GM12878 (cell line): ENCODE results near the gene SPACDR. TPM values are rescaled to one million over a fixed set of nuclear protein-coding genes. Genes with fewer than 3 reads are reported as not detected.
"Not testable (repeated sequence)": the region's sequence is repeated elsewhere in the genome, so short reads cannot be mapped to it uniquely, and the experiment has no call there.

Experiments
- ATAC-seq: fragments of 200-7000 bp; cut with Tn5 transposase; 3 replicates; pipeline ENCODE4 v1.9.1; 2020; ENCODE audit warnings: mild to moderate bottlenecking, moderate library complexity
- BruUV-seq: library from RNA; stranded (reverse); fragments of 400-500 nt; replicated peaks from 2 replicates; lab custom pipeline; 2021; lab: Mats Ljungman, UMichigan
- CTCF ChIA-PET: fragments of 300-600 bp; sonication (Branson Sonifier 250); formaldehyde crosslinking; extraction: SDS; loops from one replicate; lab custom pipeline; 2021; ENCODE audit warnings: inconsistent platforms; lab: Yijun Ruan, JAX
- POLR2A ChIA-PET: fragments of 350-600 bp; formaldehyde crosslinking; extraction: SDS; loops from one replicate; lab custom pipeline; 2021; ENCODE audit warnings: inconsistent platforms; lab: Charles Lee
- RAD21 ChIA-PET: fragments of 300-600 bp; sonication (Branson Sonifier 250); formaldehyde crosslinking; loops from one replicate; lab custom pipeline; 2023; ENCODE audit warnings: antibody characterized with exemption; ENCODE audit not compliant: unreplicated experiment; lab: Charles Lee
- SMC1A ChIA-PET: fragments of 300-600 bp; sonication (Branson Sonifier 250); formaldehyde crosslinking; loops from one replicate; lab custom pipeline; 2023; ENCODE audit not compliant: unreplicated experiment, uncharacterized antibody; lab: Charles Lee
- DNase-seq: peaks from one replicate; pipeline ENCODE4 v3.0.0-alpha.2; 2011; ENCODE audit warnings: low read depth, low spot score
- FAIRE-seq: peaks from 3 replicates; lab custom pipeline; 2011; peaks lifted over from hg19 to GRCh38; lab: Jason Lieb, UNC
- H2AFZ ChIP-seq: 2 replicates; pipeline ENCODE4 v1.6.0; 2011; ENCODE audit warnings: low read depth, low read length, control low read depth; ENCODE audit not compliant: control insufficient read depth
- H3K27ac ChIP-seq: 2 replicates; pipeline ENCODE4 v1.5.1; 2011; ENCODE audit warnings: control low read depth; ENCODE audit not compliant: control insufficient read depth, insufficient read depth
- H3K27me3 ChIP-seq, 2 experiments: replicated peaks in 1 of 2; 2 replicates each; pipeline versions ENCODE4 v1.6.0 to v1.6.1; 2011; ENCODE audit warnings: low read length in 1 of 2; ENCODE audit not compliant: control insufficient read depth in 2 of 2, insufficient read depth in 2 of 2
- H3K36me3 ChIP-seq, 2 experiments: 2 replicates each; pipeline ENCODE4 v1.5.1; 2011; ENCODE audit warnings: low read length in 1 of 2; ENCODE audit not compliant: control insufficient read depth in 2 of 2, insufficient read depth in 2 of 2
- H3K4me1 ChIP-seq: 2 replicates; pipeline ENCODE4 v1.6.1; 2011; ENCODE audit warnings: mild to moderate bottlenecking, low read length, moderate library complexity, mixed read lengths; ENCODE audit not compliant: control insufficient read depth, insufficient read depth
- H3K4me2 ChIP-seq: 2 replicates; pipeline ENCODE4 v1.6.0; 2011; ENCODE audit warnings: control low read depth; ENCODE audit not compliant: control insufficient read depth, insufficient read depth
- H3K4me3 ChIP-seq: fragments of 200-600 bp; sonication (generic); 2 replicates; pipeline ENCODE4 v1.5.1; 2016
- H3K79me2 ChIP-seq: 2 replicates; pipeline ENCODE4 v1.6.0; 2011; ENCODE audit warnings: low read length; ENCODE audit not compliant: control insufficient read depth, insufficient read depth
- H3K9ac ChIP-seq: 2 replicates; pipeline ENCODE4 v1.8.0; 2011; ENCODE audit warnings: low read length, control low read depth, mixed read lengths; ENCODE audit not compliant: control insufficient read depth, insufficient read depth
- H3K9me3 ChIP-seq: replicated peaks from 3 replicates; pipeline ENCODE4 v1.5.1; 2011; ENCODE audit warnings: mild to moderate bottlenecking, low read length; ENCODE audit not compliant: control insufficient read depth, insufficient read depth
- H4K20me1 ChIP-seq: 2 replicates; pipeline ENCODE4 v1.6.0; 2011; ENCODE audit not compliant: control insufficient read depth, insufficient read depth
- WGBS: methylation state at CpG from one replicate; pipeline ENCODE4 v1.1.6; 2016; ENCODE audit warnings: low lambda C conversion rate; ENCODE audit not compliant: insufficient replicate concordance, insufficient coverage; ENCODE audit errors: missing lambda C conversion rate; 5-methylcytosine and 5-hydroxymethylcytosine counted together
- in situ Hi-C: fragments of 300-500 bp; cut with MboI; formaldehyde crosslinking; loops from 9 replicates; pipeline ENCODE4 v1.14.3; 2018; ENCODE audit warnings: mixed read lengths
- intact Hi-C: fragments of 100-400 bp; cut with micrococcal nuclease; formaldehyde crosslinking; loops from one replicate; pipeline ENCODE4 v1.14.2; 2022; ENCODE audit not compliant: unreplicated experiment
- polyA plus RNA-seq, 11 experiments: library from polyadenylated mRNA; depleted of rRNA in 4 of 11; unstranded in 6 of 11; stranded (reverse) in 5 of 11; fragments of >200 nt; fragmentation: Nextera tagmentation in 4 of 11; fragmentation: Illumina TruSeq in 1 of 11; extraction: Ambion mirVana in 4 of 11; extraction: Trizol in 1 of 11; gene quantifications; 1 replicate in 1 of 11; 2 replicates in 10 of 11; pipeline versions ENCODE4 v1.2.1 to v1.2.3, GENCODE V29; 2011 to 2016; ENCODE audit warnings: inconsistent platforms in 2 of 11, missing spikeins in 2 of 11, low read depth in 1 of 11
- total RNA-seq, 4 experiments: library from RNA; depleted of rRNA in 3 of 4; stranded (reverse); fragments of >200 nt in 3 of 4; fragmentation: Illumina TruSeq in 1 of 4; extraction: Trizol in 1 of 4; gene quantifications; 2 replicates each; pipeline versions ENCODE4 v1.2.1 to v1.2.3, GENCODE V29; 2013 to 2021

Gene SPACDR
- total and polyA plus RNA-seq, 10 of the 15 experiments (the other 5 are each of a cell fraction or from before 2014, with no cell fraction given): 0.18 to 1.5 (median 0.63) TPM

DNA sequence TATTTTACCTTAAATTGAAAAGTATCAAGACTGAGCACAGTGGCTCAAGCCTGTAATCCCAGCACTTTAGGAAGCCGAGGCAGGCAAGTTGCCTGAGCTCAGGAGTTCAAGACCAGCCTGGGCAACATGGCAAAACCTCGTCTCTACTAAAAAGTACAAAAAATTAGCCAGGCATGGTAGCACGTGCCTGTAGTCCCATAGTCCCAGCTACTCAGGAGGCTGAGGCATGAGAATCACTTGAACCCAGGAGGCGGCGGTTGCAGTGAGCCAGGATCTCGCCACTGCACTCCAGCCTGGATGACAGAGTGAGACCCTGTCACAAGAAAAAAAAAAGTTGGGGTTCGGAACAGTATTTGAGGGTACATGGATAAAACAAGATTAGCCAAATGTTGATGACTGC is 24.8 kb downstream of the SPACDR start:
- WGBS: 78% methylated on average over 7 of the region's 7 CpGs
- H3K9ac ChIP-seq, DNase-seq: not testable (repeated sequence)

GRCh38 chr7:100438731-100439130 is 25.3 kb downstream of the SPACDR start:
- SMC1A ChIA-PET, H3K9ac ChIP-seq, H3K36me3 ChIP-seq, H3K27me3 ChIP-seq, ATAC-seq, H3K27ac ChIP-seq, CTCF ChIA-PET, intact Hi-C loops, H2AFZ ChIP-seq, FAIRE-seq, H3K4me2 ChIP-seq, in situ Hi-C loops, H3K9me3 ChIP-seq, DNase-seq, H4K20me1 ChIP-seq, BruUV-seq, RAD21 ChIA-PET, H3K4me3 ChIP-seq: not testable (repeated sequence)
- H3K4me1 ChIP-seq: peaks cover 11% of the 10 kb centered on the region
- H3K79me2 ChIP-seq: peaks cover 22% of the 10 kb centered on the region
- WGBS: 77% methylated on average over 8 of the region's 8 CpGs
- POLR2A ChIA-PET: interaction anchor here (1.1 to 2.6 kb wide), 3 partner anchors 10 to 73 kb away, joined by 4 to 18 read pairs (median 8); partner anchors contain the start of gene ZCWPW1

More for the DNA sequence above, 24.8 kb downstream of the SPACDR start:
- H3K27ac ChIP-seq, CTCF ChIA-PET, BruUV-seq, SMC1A ChIA-PET, in situ Hi-C loops, H3K9me3 ChIP-seq, intact Hi-C loops, FAIRE-seq, ATAC-seq, H3K4me2 ChIP-seq, H3K4me3 ChIP-seq, H4K20me1 ChIP-seq, H3K36me3 ChIP-seq, H3K27me3 ChIP-seq, H2AFZ ChIP-seq, RAD21 ChIA-PET, H3K4me1 ChIP-seq: not testable (repeated sequence)
- H3K79me2 ChIP-seq: peaks cover 21% of the 10 kb centered on the region
- POLR2A ChIA-PET: interaction anchor here (1.6 kb wide), 1 partner anchor 74 kb away, joined by 8 read pairs; no protein-coding TSS in a partner anchor
